Endothelial cell of umbilical vein (primary cell): ENCODE measurements around the gene PI4KA.

Experiments used
- CTCF ChIP-seq, 2 donors: IDR thresholded peaks; 1 replicate in 1 of 2; 2 replicates in 1 of 2; pipeline ENCODE4 v1.5.1; 2011; ENCODE audit warnings: low read length in 2 of 2, mild to moderate bottlenecking in 2 of 2, moderate library complexity in 2 of 2, control low read depth in 1 of 2, inconsistent platforms in 1 of 2, low read depth in 1 of 2; ENCODE audit not compliant: insufficient read depth in 1 of 2; ENCODE audit errors: extremely low read depth in 1 of 2
- JUN ChIP-seq: IDR thresholded peaks from 2 replicates; pipeline ENCODE4 v1.6.1; 2011; ENCODE audit warnings: borderline replicate concordance, low read depth; ENCODE audit not compliant: insufficient read length, insufficient read depth
- POLR2AphosphoS5 ChIP-seq: IDR thresholded peaks from 2 replicates; pipeline ENCODE4 v1.6.1; 2012; ENCODE audit warnings: low read depth, mild to moderate bottlenecking, control low read depth, low read length, moderate library complexity; ENCODE audit not compliant: insufficient read depth

GRCh38 chr22:20760084-20760483, 98.5 kb downstream of the PI4KA start:
- TF ChIP-seq CTCF (IDR thresholded peaks at IDR 0.05; ENCODE audit: extremely low read depth in 1 of 2, insufficient read depth in 1 of 2, low read depth in 1 of 2, low read length in 2 of 2) = no peak
- no peak for TF ChIP-seq POLR2AphosphoS5
- no peak for TF ChIP-seq JUN
